GM19395 (cell line): ENCODE results near the gene SLFNL1.

Experiments used
- ATAC-seq: cut with Tn5 transposase; IDR thresholded peaks from one replicate; pipeline ENCODE4 v1.9.1; 2021; ENCODE audit warnings: mild to moderate bottlenecking, moderate library complexity; ENCODE audit not compliant: unreplicated experiment

SLFNL1 gene

GRCh38 chr1:41020654-41021053, 871 bp downstream of the SLFNL1 start:
- ATAC-seq: no peak

GRCh38 chr1:41020109-41020576, 1.4 kb downstream of the SLFNL1 start:
- no peak for ATAC-seq

- ATAC-seq: no peak
Observed at GRCh38 chr1:41019353-41019745, 2.2 kb downstream of the SLFNL1 start.

DNA sequence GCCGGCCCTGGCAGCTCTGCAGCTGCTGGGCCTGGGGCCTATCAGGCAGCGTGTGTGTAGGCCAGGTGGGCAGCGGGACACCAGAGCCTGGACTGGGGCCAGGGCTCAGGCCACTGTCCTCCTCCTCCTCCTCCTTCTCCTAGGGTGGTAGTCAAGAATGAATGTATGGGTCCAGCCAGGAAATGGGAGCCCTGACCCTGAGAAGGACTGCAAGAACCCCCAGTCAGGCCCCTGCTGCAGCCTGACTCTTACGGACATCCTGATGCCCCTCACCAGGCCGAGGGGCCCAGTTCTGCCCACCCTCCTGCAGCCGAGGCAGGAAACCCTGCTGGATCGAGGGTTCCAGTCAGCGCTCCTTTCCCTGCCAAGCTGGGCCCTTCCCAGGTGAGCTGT, 3.5 kb downstream of the SLFNL1 start:
- no peak for ATAC-seq

DNA sequence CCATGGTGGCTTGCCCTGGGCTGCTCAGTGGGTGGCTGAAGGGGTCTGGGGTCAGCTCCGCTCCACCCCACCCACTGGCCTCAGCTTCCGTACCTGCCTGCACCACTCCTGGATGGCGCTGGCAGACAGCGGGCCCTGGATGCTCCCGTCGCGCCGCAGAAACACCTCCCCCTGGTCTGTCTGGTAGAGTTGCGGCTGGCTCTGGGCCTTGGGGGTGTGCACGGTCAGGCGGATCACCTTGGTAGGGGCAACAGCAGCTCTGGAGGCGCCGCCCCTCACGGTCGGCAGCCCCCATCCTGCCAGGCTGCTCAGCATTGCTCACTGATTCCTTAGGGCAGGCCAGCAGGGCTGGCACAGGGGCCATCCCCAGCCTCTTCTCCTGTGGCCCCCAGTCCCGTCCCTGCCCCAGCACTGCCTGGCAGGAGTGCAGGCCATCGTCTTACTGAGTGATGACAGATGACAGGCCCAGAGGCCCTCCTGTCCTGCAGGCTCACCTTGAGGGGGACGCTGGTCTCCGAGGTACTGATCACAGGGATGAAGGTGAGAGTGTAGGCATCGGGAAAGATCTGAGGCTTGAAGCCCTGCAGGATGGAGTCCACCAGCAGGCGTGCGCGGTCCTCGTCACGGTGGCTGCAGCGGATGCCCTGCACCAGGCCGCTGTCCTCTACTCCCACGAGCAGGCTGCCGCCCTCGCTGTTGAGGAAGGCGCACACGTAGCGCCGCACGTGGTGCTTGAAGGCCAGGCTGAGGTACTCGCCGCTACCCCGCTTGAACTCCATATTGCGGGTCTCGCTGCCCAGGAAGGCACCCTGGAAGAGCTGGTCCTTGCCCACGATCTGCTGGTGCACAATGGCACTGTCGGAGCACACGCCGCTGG, 4.1 kb downstream of the SLFNL1 start:
- no peak for ATAC-seq

- no peak for ATAC-seq
Observed at GRCh38 chr1:41015897-41016470, 5.5 kb downstream of the SLFNL1 start.

GRCh38 chr1:41015281-41015896, 6.1 kb downstream of the SLFNL1 start:
- ATAC-seq: no peak

GRCh38 chr1:41014871-41015270, 6.7 kb downstream of the SLFNL1 start:
- ATAC-seq: no peak

GRCh38 chr1:41013796-41014195, 7.7 kb downstream of the SLFNL1 start:
- no peak for ATAC-seq

DNA sequence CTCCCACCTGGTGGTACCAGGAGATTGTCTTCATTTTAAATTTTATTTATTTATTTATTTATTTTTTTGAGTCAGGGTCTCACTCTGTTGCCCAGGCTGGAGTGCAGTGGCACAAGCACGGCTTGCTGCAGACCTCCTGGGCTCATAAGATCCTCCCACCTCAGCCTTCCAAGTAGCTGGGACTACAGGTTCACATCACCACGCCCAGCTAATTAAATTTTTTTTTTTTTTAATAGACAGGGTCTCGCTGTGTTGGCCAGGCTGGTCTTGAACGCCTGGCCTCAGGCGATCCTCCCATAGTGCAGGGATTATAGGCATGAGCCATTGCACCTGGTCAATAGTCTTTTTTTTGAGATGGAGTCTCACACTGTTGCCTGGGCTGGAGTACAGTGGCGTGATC, 8.5 kb downstream of the SLFNL1 start:
- ATAC-seq: no peak

- ATAC-seq: no peak
Observed at GRCh38 chr1:41010345-41010744, 11.2 kb downstream of the SLFNL1 start.

DNA sequence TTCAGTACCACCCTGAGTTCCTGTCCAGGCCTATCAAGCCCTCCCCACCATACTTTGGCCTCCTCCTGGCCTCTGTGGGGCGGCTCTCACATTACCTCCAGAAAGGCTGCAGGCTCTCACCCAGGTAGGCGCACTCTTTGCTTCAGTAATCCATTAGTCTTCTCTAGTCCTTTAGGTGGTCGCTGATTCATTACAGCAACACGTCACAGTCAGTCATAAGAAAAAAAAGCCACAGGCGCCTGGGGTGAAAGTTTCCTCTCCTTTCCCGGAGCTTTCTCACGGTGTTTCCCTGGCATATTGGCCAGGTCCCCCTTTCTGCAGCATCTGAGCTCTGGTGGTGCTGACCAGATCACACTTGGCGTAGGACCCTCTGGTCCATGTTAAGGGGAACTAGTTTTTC, 12.1 kb downstream of the SLFNL1 start:
- no peak for ATAC-seq

- ATAC-seq: no peak
Observed at GRCh38 chr1:41006942-41007865, 14.3 kb downstream of the SLFNL1 start.

DNA sequence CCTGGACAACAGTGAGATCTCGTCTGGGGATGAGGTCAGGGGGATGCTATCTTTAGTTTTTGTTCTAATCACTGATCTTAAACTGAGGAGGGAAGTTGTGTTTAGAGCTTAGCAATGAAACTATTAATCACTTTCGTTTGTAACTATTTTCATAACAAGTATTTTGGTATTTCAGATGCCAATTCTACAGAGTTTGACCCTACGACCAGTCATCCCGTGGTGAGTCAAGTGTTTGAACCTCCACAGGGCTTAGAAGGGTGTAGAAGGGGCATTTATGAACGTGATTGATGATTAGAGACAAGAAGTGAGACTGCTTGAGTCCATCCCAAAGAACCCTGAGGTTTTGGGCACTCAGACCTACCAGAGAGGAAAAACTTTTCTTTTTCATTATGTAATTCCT, 15.6 kb downstream of the SLFNL1 start:
- no peak for ATAC-seq

DNA sequence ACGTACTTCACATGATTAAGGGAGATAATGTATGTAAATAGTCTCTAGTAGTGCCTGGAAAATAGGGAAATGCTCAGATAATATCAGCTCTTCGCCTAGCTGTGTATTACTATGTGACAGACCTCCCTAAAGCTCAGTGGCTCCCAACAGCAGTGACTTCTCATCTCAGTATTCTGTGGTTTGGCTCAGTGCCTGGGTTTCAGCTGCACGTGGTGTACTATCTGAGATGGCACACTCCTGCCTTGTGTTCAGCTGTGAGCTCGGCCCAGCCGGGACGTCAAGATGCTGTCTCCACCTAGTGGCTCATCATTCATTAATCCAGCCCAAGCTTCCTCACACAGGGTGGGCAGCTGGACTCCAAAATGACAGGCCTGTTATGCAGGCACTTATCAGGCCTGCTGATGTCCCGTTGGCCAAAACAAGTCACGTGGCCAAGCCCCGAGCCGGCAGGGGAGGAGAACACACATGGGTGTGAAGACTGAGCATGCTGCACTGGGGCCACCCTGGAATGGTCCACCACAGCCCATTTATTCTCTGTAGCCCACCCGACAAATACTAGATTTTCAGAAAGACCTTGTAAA, 17.8 kb downstream of the SLFNL1 start:
- peak; percentile 99 for ATAC-seq

DNA sequence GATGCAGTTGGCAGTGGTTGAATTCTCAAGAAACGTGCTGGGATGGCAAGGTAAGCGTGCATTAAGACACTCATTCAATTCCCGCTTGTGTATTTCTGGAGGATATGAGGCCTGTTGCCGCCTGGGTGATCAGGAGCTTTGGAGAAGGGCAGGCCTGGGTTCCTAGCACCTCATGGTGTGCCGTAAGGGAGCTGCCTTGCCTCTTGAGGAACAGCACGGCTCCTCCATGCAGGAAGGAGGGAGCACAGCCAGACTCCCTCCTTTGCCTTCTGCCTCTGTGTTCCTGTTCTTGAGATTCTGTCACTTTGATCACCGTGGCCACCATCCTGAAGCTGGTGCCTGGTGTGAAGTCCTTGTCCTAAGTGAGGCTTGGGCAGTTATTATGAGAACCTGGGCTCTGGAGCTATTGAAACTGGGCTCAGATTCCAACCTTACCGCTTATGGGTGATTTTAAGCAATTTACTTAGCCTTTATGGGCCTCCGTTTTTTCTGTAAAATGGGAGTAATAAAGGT, 18.3 kb downstream of the SLFNL1 start:
- ATAC-seq: peak; percentile 5

DNA sequence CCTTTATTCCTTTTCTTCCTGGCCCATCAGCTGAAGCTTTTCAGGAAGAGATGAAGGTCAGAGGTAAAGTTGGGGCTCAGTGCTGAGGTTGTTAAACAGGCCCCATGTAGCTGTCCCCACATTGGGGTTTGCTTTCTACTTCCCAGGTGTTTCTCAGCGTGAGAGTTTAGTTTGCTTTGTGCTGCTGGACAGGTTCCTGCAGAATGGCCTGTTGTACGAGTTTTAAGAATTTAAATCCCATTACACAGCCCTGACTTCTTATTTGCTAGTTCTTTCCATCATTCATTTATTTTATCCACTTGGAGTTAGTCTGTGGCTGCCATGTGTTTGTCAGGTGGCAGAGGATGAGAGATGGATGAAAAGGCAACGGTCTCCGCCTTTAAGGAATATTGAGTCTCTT, 22.9 kb downstream of the SLFNL1 start:
- no peak for ATAC-seq

GRCh38 chr1:40997096-40997495, 24.4 kb downstream of the SLFNL1 start:
- ATAC-seq: no peak

DNA sequence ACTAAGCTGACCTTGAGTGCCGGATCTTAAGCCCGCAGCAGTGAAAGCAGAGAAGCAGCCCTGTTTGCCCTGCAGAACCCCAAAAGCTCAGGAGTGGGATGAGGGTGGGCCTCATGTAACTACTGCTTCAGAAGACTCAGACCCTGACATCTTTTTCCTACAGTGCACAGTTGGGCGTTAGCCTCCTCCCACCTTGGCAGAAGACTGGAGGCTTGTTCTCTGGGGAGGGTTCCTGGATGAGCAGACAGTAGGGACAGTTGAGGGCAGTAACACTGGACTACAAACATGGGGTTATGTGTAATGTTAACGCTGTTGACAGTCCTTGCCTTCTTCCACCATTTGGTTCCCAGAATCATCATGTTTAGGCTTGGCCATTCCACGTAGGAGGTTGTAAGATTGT, 32.5 kb downstream of the SLFNL1 start:
- ATAC-seq: no peak

- ATAC-seq: no peak
Observed at GRCh38 chr1:40988280-40988679, 33.2 kb downstream of the SLFNL1 start.
